Body of pancreas (tissue), 4 donors: ENCODE measurements around the gene GRIK4.

ENCODE experiments used
- POLR2A ChIP-seq, 3 donors: fragments of 450-650 bp; IDR thresholded peaks; one replicate each; pipeline ENCODE4 v1.6.1; 2016; ENCODE audit warnings: antibody characterized with exemption in 3 of 3, mild to moderate bottlenecking in 2 of 3
- TF ChIP-seq, protein P1 (sequence below), 7 experiments: fragments of 450-650 bp in 4 of 7; fragments of 200-600 bp in 3 of 7; sonication (generic) in 3 of 7; IDR thresholded peaks; one replicate each; pipeline ENCODE4 v1.5.1; 2016 to 2019; ENCODE audit warnings: antibody characterized with exemption in 7 of 7

DNA sequence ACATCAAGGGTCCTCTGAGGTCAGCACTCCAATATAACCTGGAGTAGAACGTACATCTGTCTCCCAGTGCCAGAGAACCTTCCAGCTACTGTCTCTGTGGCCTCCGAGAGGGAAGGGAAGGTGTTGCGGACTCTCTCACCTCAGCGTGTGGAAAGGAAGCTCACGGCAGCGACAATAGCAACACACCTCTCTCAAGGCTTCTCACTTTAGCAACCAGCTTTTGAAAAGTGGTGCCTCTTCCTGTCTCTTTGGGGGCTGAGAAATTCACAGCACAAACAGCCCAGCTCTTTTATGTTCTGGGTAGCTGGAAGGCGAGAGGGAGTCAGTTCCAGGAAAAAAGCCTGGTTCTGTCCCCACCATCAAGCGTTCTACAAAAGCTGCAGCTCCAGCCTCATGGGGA is 355.5 kb downstream of the GRIK4 start:
- TF ChIP-seq, protein P1, sequence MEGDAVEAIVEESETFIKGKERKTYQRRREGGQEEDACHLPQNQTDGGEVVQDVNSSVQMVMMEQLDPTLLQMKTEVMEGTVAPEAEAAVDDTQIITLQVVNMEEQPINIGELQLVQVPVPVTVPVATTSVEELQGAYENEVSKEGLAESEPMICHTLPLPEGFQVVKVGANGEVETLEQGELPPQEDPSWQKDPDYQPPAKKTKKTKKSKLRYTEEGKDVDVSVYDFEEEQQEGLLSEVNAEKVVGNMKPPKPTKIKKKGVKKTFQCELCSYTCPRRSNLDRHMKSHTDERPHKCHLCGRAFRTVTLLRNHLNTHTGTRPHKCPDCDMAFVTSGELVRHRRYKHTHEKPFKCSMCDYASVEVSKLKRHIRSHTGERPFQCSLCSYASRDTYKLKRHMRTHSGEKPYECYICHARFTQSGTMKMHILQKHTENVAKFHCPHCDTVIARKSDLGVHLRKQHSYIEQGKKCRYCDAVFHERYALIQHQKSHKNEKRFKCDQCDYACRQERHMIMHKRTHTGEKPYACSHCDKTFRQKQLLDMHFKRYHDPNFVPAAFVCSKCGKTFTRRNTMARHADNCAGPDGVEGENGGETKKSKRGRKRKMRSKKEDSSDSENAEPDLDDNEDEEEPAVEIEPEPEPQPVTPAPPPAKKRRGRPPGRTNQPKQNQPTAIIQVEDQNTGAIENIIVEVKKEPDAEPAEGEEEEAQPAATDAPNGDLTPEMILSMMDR (IDR thresholded peaks at IDR 0.05) = no peak
- no peak for TF ChIP-seq POLR2A (IDR thresholded peaks at IDR 0.05)
